Liver (tissue), 9 donors: ENCODE results near the gene MARCHF2. TPM values are rescaled to one million over a fixed set of nuclear protein-coding genes. Genes with fewer than 3 reads are reported as not detected.

Experiments used
- DNase-seq: peaks from one replicate; pipeline ENCODE4 v3.0.0-alpha.2; 2017; ENCODE audit warnings: low spot score
- H3K27ac ChIP-seq, 2 donors: one replicate each; pipeline ENCODE4 v1.7.0; 2013; ENCODE audit warnings: inconsistent platforms in 2 of 2, low read length in 2 of 2, control low read depth in 1 of 2, low read depth in 1 of 2, mild to moderate bottlenecking in 1 of 2
- H3K27me3 ChIP-seq, 4 donors: one replicate each; pipeline versions ENCODE4 v1.6.1 to v1.7.0; 2013; ENCODE audit warnings: low read length in 3 of 4, inconsistent platforms in 1 of 4, mild to moderate bottlenecking in 1 of 4, moderate library complexity in 1 of 4; ENCODE audit not compliant: control insufficient read depth in 4 of 4, insufficient read depth in 4 of 4
- H3K36me3 ChIP-seq, 4 donors: one replicate each; pipeline versions ENCODE4 v1.6.1 to v1.7.0; 2013; ENCODE audit warnings: low read length in 3 of 4, mild to moderate bottlenecking in 3 of 4, low read depth in 1 of 4, moderate library complexity in 1 of 4; ENCODE audit not compliant: control insufficient read depth in 4 of 4, insufficient read depth in 3 of 4
- H3K4me1 ChIP-seq, 4 donors: one replicate each; pipeline versions ENCODE4 v1.6.1 to v1.7.0; 2013; ENCODE audit warnings: low read length in 3 of 4, mild to moderate bottlenecking in 3 of 4, moderate library complexity in 1 of 4; ENCODE audit not compliant: control insufficient read depth in 4 of 4, insufficient read depth in 4 of 4
- H3K4me3 ChIP-seq, 3 donors: one replicate each; pipeline versions ENCODE4 v1.6.1 to v1.7.0; 2013; ENCODE audit warnings: low read length in 3 of 3, control low read depth in 1 of 3, low read depth in 1 of 3, mild to moderate bottlenecking in 1 of 3
- H3K9ac ChIP-seq, 2 donors: one replicate each; pipeline ENCODE4 v1.7.0; 2013; ENCODE audit warnings: low read length in 2 of 2, mild to moderate bottlenecking in 2 of 2, moderate library complexity in 2 of 2, control low read depth in 1 of 2, low read depth in 1 of 2
- H3K9me3 ChIP-seq, 4 donors: one replicate each; pipeline versions ENCODE4 v1.6.1 to v1.7.0; 2013; ENCODE audit warnings: low read length in 3 of 4; ENCODE audit not compliant: control insufficient read depth in 4 of 4
- EGR1 ChIP-seq, 2 donors: IDR thresholded peaks; 2 replicates each; pipeline ENCODE4 v1.6.1; 2016 to 2018; ENCODE audit warnings: antibody characterized with exemption in 2 of 2, low read depth in 2 of 2
- FOXA1 ChIP-seq: IDR thresholded peaks from 2 replicates; pipeline ENCODE4 v1.6.1; 2016; ENCODE audit warnings: antibody characterized with exemption
- FOXA2 ChIP-seq: IDR thresholded peaks from 2 replicates; pipeline ENCODE4 v1.6.1; 2016; ENCODE audit warnings: antibody characterized with exemption
- GABPA ChIP-seq, 2 donors: IDR thresholded peaks in 1 of 2; conservative IDR thresholded peaks in 1 of 2; 2 replicates each; pipeline ENCODE4 v1.6.1; 2016; ENCODE audit warnings: antibody characterized with exemption in 2 of 2, mild to moderate bottlenecking in 1 of 2, moderate library complexity in 1 of 2
- HNF4A ChIP-seq, 2 donors: conservative IDR thresholded peaks; 2 replicates each; pipeline ENCODE4 v1.6.1; 2016; ENCODE audit warnings: antibody characterized with exemption in 2 of 2, mild to moderate bottlenecking in 2 of 2
- HNF4G ChIP-seq: IDR thresholded peaks from 2 replicates; pipeline ENCODE4 v1.6.1; 2016; ENCODE audit warnings: antibody characterized with exemption
- JUND ChIP-seq, 2 donors: IDR thresholded peaks; 2 replicates each; pipeline ENCODE4 v1.6.1; 2016; ENCODE audit warnings: antibody characterized with exemption in 2 of 2
- NR2F2 ChIP-seq: IDR thresholded peaks from 2 replicates; pipeline ENCODE4 v1.6.1; 2016; ENCODE audit warnings: antibody characterized with exemption
- RAD21 ChIP-seq, 2 donors: IDR thresholded peaks; 2 replicates each; pipeline ENCODE4 v1.6.1; 2016; ENCODE audit warnings: antibody characterized with exemption in 2 of 2, mild to moderate bottlenecking in 2 of 2
- RXRA ChIP-seq, 2 donors: IDR thresholded peaks; 2 replicates each; pipeline ENCODE4 v1.6.1; 2017 to 2018; ENCODE audit warnings: antibody characterized with exemption in 2 of 2, mild to moderate bottlenecking in 1 of 2
- SP1 ChIP-seq: IDR thresholded peaks from 2 replicates; pipeline ENCODE4 v1.6.1; 2018; ENCODE audit warnings: antibody characterized with exemption, mild to moderate bottlenecking
- TAF1 ChIP-seq: conservative IDR thresholded peaks from 2 replicates; pipeline ENCODE4 v1.6.1; 2016; ENCODE audit warnings: antibody characterized with exemption, mild to moderate bottlenecking
- YY1 ChIP-seq: IDR thresholded peaks from 2 replicates; pipeline ENCODE4 v1.6.1; 2016; ENCODE audit warnings: antibody characterized with exemption, mild to moderate bottlenecking
- WGBS: extraction: QIAGEN DNeasy Blood & Tissue Kit; methylation state at CpG from one replicate; pipeline ENCODE4 v1.1.7; 2013; 5-methylcytosine and 5-hydroxymethylcytosine counted together
- polyA plus RNA-seq, 2 donors: library from polyadenylated mRNA; stranded (reverse) in 1 of 2; unstranded in 1 of 2; fragments of 200-250 nt in 1 of 2; fragments of >200 nt in 1 of 2; fragmentation: Nextera tagmentation in 1 of 2; extraction: Ambion mirVana in 1 of 2; gene quantifications; one replicate each; pipeline versions ENCODE4 v1.2.1 to v1.2.3, GENCODE V29; 2013 to 2015
- total RNA-seq, 2 donors: library from RNA; depleted of rRNA; stranded (reverse); fragments of >200 nt; gene quantifications; one replicate each; pipeline ENCODE4 v1.2.3, GENCODE V29; 2014
- TF ChIP-seq, protein P1 (sequence below): IDR thresholded peaks from 2 replicates; pipeline ENCODE4 v1.6.1; 2016; ENCODE audit warnings: antibody characterized with exemption
- TF ChIP-seq, protein P2 (sequence below): IDR thresholded peaks from 2 replicates; pipeline ENCODE4 v1.6.1; 2016; ENCODE audit warnings: antibody characterized with exemption, mild to moderate bottlenecking
- TF ChIP-seq, protein P3 (sequence below): IDR thresholded peaks from 2 replicates; pipeline ENCODE4 v1.6.1; 2016; ENCODE audit warnings: antibody characterized with exemption
- TF ChIP-seq, protein P4 (sequence below): fragments of 150-350 bp; IDR thresholded peaks from 2 replicates; pipeline ENCODE4 v1.5.1; 2017; ENCODE audit warnings: improper control_type of control experiment, low read depth, low read length; ENCODE audit not compliant: missing input control
- donor health status: healthy.
- donor health status: healthy.
- donor health status: healthy.
- donor health status: healthy.
- donor health status: healthy.

Gene MARCHF2
- total and polyA plus RNA-seq, 4 donors: 21.6 to 89.5 (median 58.8) TPM

DNA sequence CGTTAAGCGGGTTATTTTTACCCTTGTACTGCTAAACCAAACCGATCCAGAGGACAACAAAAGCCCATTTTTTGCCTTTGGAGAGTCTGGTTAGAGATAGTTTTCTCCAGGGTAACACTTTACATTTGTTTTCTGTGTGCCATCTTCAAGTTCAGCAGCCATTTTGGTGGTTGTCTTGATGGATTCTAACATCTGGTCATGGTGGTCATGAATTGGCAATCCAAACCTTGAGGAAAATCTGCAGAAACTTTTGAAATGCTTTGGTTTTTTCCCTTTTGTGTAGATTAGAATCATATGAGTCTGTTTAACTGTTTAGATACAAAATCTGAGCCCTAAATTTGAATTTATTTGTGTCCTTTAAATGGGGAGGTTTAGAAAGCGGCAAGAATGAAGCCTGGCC lies 48.3 kb downstream of the MARCHF2 start:
- Histone ChIP-seq H3K9ac (no peak overlapping the region), H3K27me3 (no peaks in the 10 kb centered on the region), H3K4me1 (peaks cover 16 to 41% (median 32%) of the 10 kb centered on the region in 4 donors), H3K4me3 (no peak overlapping the region), H3K36me3 (peaks cover 2 to 44% (median 33%) of the 10 kb centered on the region in 4 donors), H3K27ac (no peak overlapping the region), H3K9me3 (no peaks in the 10 kb centered on the region)
- TF ChIP-seq RXRA (IDR thresholded peaks at IDR 0.05) (no peak), FOXA1 (no peak), JUND (IDR thresholded peaks at IDR 0.05) (no peak)
- TF ChIP-seq, protein P1, sequence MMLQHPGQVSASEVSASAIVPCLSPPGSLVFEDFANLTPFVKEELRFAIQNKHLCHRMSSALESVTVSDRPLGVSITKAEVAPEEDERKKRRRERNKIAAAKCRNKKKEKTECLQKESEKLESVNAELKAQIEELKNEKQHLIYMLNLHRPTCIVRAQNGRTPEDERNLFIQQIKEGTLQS: no peak
- WGBS: 92% methylated on average over 4 of the region's 4 CpGs
- no peak for DNase-seq

DNA sequence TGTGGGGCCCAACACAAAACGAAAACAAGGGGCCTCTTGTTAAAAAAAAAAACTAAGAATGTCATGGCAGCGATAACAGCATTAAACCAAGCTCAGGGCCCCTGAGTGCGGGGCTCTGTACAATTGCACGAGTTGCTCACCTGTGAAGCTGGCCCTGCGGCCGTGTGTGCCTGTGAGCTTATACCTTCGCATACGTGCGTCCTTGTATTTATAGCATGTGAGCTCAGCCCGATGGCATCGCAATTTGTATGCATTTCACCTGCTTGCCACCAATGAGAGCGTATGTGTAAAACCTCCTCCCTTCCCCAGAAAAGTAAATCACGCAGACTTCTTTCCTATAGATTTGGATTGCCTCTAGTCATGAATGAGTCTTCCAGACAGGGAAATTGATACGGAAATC lies 48.8 kb downstream of the MARCHF2 start:
- H3K9ac ChIP-seq: no peak overlapping the region
- 96% methylated on average over 14 of the region's 14 CpGs for whole genome bisulfite sequencing
- TF ChIP-seq SP1 (no peak), NR2F2 (no peak), EGR1 (IDR thresholded peaks at IDR 0.05; ENCODE audit: low read depth in 2 of 2) (no peak), RXRA (IDR thresholded peaks at IDR 0.05) (no peak), FOXA1 (no peak), TAF1 (no peak), JUND (IDR thresholded peaks at IDR 0.05) (no peak), HNF4G (no peak), GABPA (IDR thresholded peaks at IDR 0.05 in 1 of 2, conservative IDR thresholded peaks at IDR 0.05 in 1 of 2) (no peak), FOXA2 (no peak)
- TF ChIP-seq, protein P1: no peak
- no peaks in the 10 kb centered on the region for H3K27me3 ChIP-seq
- peaks cover 2 to 42% (median 31%) of the 10 kb centered on the region in 4 donors for H3K36me3 ChIP-seq
- H3K27ac ChIP-seq: no peak overlapping the region
- no peak for DNase-seq
- no peak overlapping the region for H3K4me3 ChIP-seq
- H3K4me1 ChIP-seq: peaks cover 16 to 37% (median 28%) of the 10 kb centered on the region in 4 donors
- no peaks in the 10 kb centered on the region for H3K9me3 ChIP-seq

DNA sequence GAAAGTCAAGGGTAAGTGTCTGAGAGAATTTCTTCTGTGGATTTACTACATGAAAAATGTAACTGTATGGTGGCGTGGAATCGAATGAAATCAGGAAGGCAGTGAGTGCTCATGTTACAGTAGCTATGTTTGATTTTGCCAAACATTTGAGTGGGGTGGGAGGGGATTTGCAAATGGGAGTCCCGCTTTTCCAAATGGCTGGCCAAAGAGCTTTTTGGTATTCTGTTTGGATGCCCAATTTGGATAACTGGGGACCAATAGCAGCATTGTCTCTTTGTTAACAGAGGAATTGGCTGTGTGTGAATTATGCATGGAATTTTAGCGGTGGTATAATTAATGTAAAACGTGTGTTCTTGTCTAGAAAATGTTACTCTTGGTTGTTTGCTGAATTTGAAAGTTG lies 49.5 kb downstream of the MARCHF2 start:
- H3K4me3 ChIP-seq: no peak overlapping the region
- WGBS: 90% methylated on average over 5 of the region's 5 CpGs
- no peak overlapping the region for H3K27ac ChIP-seq
- H3K9me3 ChIP-seq: no peaks in the 10 kb centered on the region
- no peak for DNase-seq
- H3K36me3 ChIP-seq: peaks cover 5 to 48% (median 36%) of the 10 kb centered on the region in 4 donors
- TF ChIP-seq JUND (IDR thresholded peaks at IDR 0.05): no peak
- TF ChIP-seq RXRA (IDR thresholded peaks at IDR 0.05): no peak
- TF ChIP-seq, protein P1: no peak
- no peak for TF ChIP-seq TAF1
- TF ChIP-seq RAD21 (IDR thresholded peaks at IDR 0.05): no peak
- TF ChIP-seq, protein P2, sequence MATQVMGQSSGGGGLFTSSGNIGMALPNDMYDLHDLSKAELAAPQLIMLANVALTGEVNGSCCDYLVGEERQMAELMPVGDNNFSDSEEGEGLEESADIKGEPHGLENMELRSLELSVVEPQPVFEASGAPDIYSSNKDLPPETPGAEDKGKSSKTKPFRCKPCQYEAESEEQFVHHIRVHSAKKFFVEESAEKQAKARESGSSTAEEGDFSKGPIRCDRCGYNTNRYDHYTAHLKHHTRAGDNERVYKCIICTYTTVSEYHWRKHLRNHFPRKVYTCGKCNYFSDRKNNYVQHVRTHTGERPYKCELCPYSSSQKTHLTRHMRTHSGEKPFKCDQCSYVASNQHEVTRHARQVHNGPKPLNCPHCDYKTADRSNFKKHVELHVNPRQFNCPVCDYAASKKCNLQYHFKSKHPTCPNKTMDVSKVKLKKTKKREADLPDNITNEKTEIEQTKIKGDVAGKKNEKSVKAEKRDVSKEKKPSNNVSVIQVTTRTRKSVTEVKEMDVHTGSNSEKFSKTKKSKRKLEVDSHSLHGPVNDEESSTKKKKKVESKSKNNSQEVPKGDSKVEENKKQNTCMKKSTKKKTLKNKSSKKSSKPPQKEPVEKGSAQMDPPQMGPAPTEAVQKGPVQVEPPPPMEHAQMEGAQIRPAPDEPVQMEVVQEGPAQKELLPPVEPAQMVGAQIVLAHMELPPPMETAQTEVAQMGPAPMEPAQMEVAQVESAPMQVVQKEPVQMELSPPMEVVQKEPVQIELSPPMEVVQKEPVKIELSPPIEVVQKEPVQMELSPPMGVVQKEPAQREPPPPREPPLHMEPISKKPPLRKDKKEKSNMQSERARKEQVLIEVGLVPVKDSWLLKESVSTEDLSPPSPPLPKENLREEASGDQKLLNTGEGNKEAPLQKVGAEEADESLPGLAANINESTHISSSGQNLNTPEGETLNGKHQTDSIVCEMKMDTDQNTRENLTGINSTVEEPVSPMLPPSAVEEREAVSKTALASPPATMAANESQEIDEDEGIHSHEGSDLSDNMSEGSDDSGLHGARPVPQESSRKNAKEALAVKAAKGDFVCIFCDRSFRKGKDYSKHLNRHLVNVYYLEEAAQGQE: no peak
- TF ChIP-seq, protein P3, sequence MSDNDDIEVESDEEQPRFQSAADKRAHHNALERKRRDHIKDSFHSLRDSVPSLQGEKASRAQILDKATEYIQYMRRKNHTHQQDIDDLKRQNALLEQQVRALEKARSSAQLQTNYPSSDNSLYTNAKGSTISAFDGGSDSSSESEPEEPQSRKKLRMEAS: no peak
- no peak for TF ChIP-seq HNF4G
- TF ChIP-seq FOXA1: no peak
- no peak for TF ChIP-seq HNF4A (conservative IDR thresholded peaks at IDR 0.05)
- TF ChIP-seq, protein P4, sequence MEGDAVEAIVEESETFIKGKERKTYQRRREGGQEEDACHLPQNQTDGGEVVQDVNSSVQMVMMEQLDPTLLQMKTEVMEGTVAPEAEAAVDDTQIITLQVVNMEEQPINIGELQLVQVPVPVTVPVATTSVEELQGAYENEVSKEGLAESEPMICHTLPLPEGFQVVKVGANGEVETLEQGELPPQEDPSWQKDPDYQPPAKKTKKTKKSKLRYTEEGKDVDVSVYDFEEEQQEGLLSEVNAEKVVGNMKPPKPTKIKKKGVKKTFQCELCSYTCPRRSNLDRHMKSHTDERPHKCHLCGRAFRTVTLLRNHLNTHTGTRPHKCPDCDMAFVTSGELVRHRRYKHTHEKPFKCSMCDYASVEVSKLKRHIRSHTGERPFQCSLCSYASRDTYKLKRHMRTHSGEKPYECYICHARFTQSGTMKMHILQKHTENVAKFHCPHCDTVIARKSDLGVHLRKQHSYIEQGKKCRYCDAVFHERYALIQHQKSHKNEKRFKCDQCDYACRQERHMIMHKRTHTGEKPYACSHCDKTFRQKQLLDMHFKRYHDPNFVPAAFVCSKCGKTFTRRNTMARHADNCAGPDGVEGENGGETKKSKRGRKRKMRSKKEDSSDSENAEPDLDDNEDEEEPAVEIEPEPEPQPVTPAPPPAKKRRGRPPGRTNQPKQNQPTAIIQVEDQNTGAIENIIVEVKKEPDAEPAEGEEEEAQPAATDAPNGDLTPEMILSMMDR: no peak
- TF ChIP-seq SP1: no peak
- no peak for TF ChIP-seq FOXA2
- no peak for TF ChIP-seq NR2F2
- no peak for TF ChIP-seq YY1
- TF ChIP-seq GABPA (IDR thresholded peaks at IDR 0.05 in 1 of 2, conservative IDR thresholded peaks at IDR 0.05 in 1 of 2): no peak
- H3K9ac ChIP-seq: no peak overlapping the region
- peaks cover 16 to 30% (median 28%) of the 10 kb centered on the region in 4 donors for H3K4me1 ChIP-seq
- no peaks in the 10 kb centered on the region for H3K27me3 ChIP-seq
